B cell (primary cell): Measurements from ENCODE around the gene LRBA. TPM values are rescaled to one million over a fixed set of nuclear protein-coding genes. Genes with fewer than 3 reads are reported as not detected.
A peak's percentile ranks its signal among the peaks of the same experiment; 100 is the strongest.
"Not testable (repeated sequence)": the region's sequence is repeated elsewhere in the genome, so short reads cannot be mapped to it uniquely, and the experiment has no call there.

Experiments
- ATAC-seq: fragments of 200-7000 bp; cut with Tn5 transposase; one replicate; pipeline ENCODE4 v1.10.0; 2021; ENCODE audit warnings: low read depth, mild to moderate bottlenecking, moderate number of reproducible peaks, moderate library complexity
- CTCF ChIA-PET: fragments of 350-600 bp; sonication (Branson Sonifier 250); formaldehyde crosslinking; loops from one replicate; lab custom pipeline; 2021; ENCODE audit warnings: antibody characterized with exemption, inconsistent platforms; lab: Charles Lee
- POLR2A ChIA-PET: fragments of 350-600 bp; sonication (Branson Sonifier 250); formaldehyde crosslinking; loops from one replicate; lab custom pipeline; 2021; ENCODE audit warnings: antibody characterized with exemption; lab: Charles Lee
- DNase-seq: peaks from one replicate; pipeline ENCODE4 v3.0.0; 2013
- H2AFZ ChIP-seq: 2 replicates; pipeline ENCODE4 v1.6.1; 2012; ENCODE audit warnings: mild to moderate bottlenecking, low read depth, low read length; ENCODE audit not compliant: insufficient read depth, poor library complexity, severe bottlenecking
- H3K27ac ChIP-seq, 2 donors: 1 replicate in 1 of 2; 2 replicates in 1 of 2; pipeline ENCODE4 v1.5.1; 2012 to 2013; ENCODE audit warnings: low read length in 2 of 2, mild to moderate bottlenecking in 2 of 2, moderate library complexity in 1 of 2
- H3K27me3 ChIP-seq, 4 experiments: fragments of 200-600 bp in 1 of 4; sonication (generic) in 1 of 4; replicated peaks in 1 of 4; 1 replicate in 2 of 4; 2 replicates in 2 of 4; pipeline versions ENCODE4 v1.6.1 to v1.7.0; 2013 to 2016; ENCODE audit warnings: low read length in 3 of 4, mild to moderate bottlenecking in 2 of 4, mixed read lengths in 1 of 4, moderate library complexity in 1 of 4; ENCODE audit not compliant: insufficient read depth in 4 of 4, control insufficient read depth in 3 of 4; ENCODE audit errors: control extremely low read depth in 1 of 4
- H3K36me3 ChIP-seq, 2 experiments: replicated peaks in 1 of 2; 1 replicate in 1 of 2; 2 replicates in 1 of 2; pipeline versions ENCODE4 v1.6.1 to v1.7.1; 2013; ENCODE audit warnings: low read length in 1 of 2; ENCODE audit not compliant: insufficient read depth in 2 of 2, control insufficient read depth in 1 of 2; ENCODE audit errors: control extremely low read depth in 1 of 2, extremely low read depth in 1 of 2
- H3K4me1 ChIP-seq, 2 donors: fragments of 200-600 bp in 1 of 2; sonication (generic) in 1 of 2; 1 replicate in 1 of 2; 2 replicates in 1 of 2; pipeline versions ENCODE4 v1.5.1 to v1.6.1; 2013 to 2017; ENCODE audit warnings: low read length in 2 of 2; ENCODE audit not compliant: control insufficient read depth in 2 of 2, insufficient read depth in 2 of 2
- H3K4me2 ChIP-seq: replicated peaks from 2 replicates; pipeline ENCODE3; 2012; ENCODE audit warnings: mild to moderate bottlenecking, low read depth, low read length; ENCODE audit not compliant: poor library complexity, severe bottlenecking
- H3K4me3 ChIP-seq, 5 experiments: fragments of 200-600 bp in 1 of 5; sonication (generic) in 1 of 5; 1 replicate in 3 of 5; 2 replicates in 2 of 5; pipeline versions ENCODE4 v1.5.1 to v1.7.0; 2011 to 2016; ENCODE audit warnings: low read length in 4 of 5, mild to moderate bottlenecking in 4 of 5, low read depth in 2 of 5, control low read depth in 1 of 5, moderate library complexity in 1 of 5; ENCODE audit not compliant: insufficient read depth in 1 of 5; ENCODE audit errors: control extremely low read depth in 1 of 5, extremely low read depth in 1 of 5
- H3K79me2 ChIP-seq: fragments of 200-600 bp; sonication (generic); one replicate; pipeline ENCODE4 v1.6.0; 2016; ENCODE audit warnings: low read length; ENCODE audit not compliant: control insufficient read depth, insufficient read depth
- H3K9ac ChIP-seq: fragments of 200-600 bp; sonication (generic); 2 replicates; pipeline ENCODE4 v1.6.1; 2017; ENCODE audit warnings: mild to moderate bottlenecking, low read length, moderate library complexity
- H3K9me3 ChIP-seq, 3 donors: one replicate each; pipeline versions ENCODE4 v1.6.1 to v1.7.1; 2013; ENCODE audit warnings: low read length in 2 of 3; ENCODE audit not compliant: control insufficient read depth in 2 of 3, insufficient read depth in 1 of 3; ENCODE audit errors: control extremely low read depth in 1 of 3
- H4K20me1 ChIP-seq: 2 replicates; pipeline ENCODE4 v1.6.0; 2012; ENCODE audit warnings: mild to moderate bottlenecking, low read length; ENCODE audit not compliant: insufficient read depth, control insufficient read depth, poor library complexity, severe bottlenecking
- H3K27ac Mint-ChIP-seq: one replicate; pipeline ENCODE4 v1.8.0; 2021; ENCODE audit warnings: mixed read lengths
- H3K27me3 Mint-ChIP-seq: one replicate; pipeline ENCODE4 v1.8.0; 2021; ENCODE audit warnings: mixed read lengths
- H3K4me1 Mint-ChIP-seq: one replicate; pipeline ENCODE4 v1.8.0; 2021; ENCODE audit warnings: mixed read lengths
- H3K4me3 Mint-ChIP-seq: one replicate; pipeline ENCODE4 v1.8.0; 2021; ENCODE audit warnings: mixed read lengths
- H3K9me3 Mint-ChIP-seq: one replicate; pipeline ENCODE4 v1.8.0; 2022; ENCODE audit warnings: mixed read lengths; ENCODE audit not compliant: insufficient read depth
- CTCF ChIP-seq: fragments of 200-600 bp; IDR thresholded peaks from one replicate; pipeline ENCODE4 v1.8.0; 2022; ENCODE audit warnings: antibody characterized with exemption, mild to moderate bottlenecking
- EZH2 ChIP-seq: IDR thresholded peaks from 2 replicates; pipeline ENCODE4 v1.6.1; 2012; ENCODE audit warnings: borderline replicate concordance, low read depth, mild to moderate bottlenecking, moderate library complexity, low read length; ENCODE audit not compliant: insufficient read depth, poor library complexity, severe bottlenecking
- WGBS: methylation state at CpG from one replicate; pipeline ENCODE4 v1.1.5; 2013; ENCODE audit warnings: missing lambda C conversion rate; ENCODE audit not compliant: insufficient coverage; 5-methylcytosine and 5-hydroxymethylcytosine counted together
- intact Hi-C: fragments of 100-400 bp; cut with micrococcal nuclease; formaldehyde crosslinking; loops from one replicate; pipeline ENCODE4 v1.10.0; 2022
- polyA plus RNA-seq: library from polyadenylated mRNA; depleted of rRNA; stranded (reverse); fragments of >200 nt; gene quantifications from 2 replicates; pipeline ENCODE4 v1.2.3, GENCODE V29; 2012
- total RNA-seq, 2 donors: library from RNA; stranded (reverse); fragments of 120-200 nt in 1 of 2; gene quantifications; 1 replicate in 1 of 2; 2 replicates in 1 of 2; pipeline versions ENCODE4 v1.2.3 to v1.2.4, GENCODE V29; 2013 to 2022

Gene LRBA
- total and polyA plus RNA-seq, 2 donors (not counting 1 experiment from before 2014, with no cell fraction given) = 17.5 to 86.7 TPM

GRCh38 chr4:151031831-151032605 lies 16.9 kb upstream of the LRBA start:
- Histone ChIP-seq H3K9ac (no peak overlapping the region), H3K4me1 (peaks cover 4 to 6% of the 10 kb centered on the region in 2 donors), H3K4me2 (peak overlapping the region; percentile 53), H3K27ac (no peak overlapping the region), H4K20me1 (no peaks in the 10 kb centered on the region), H3K9me3 (no peaks in the 10 kb centered on the region), H3K27me3 (peaks cover 0 to 3% (median 1%) of the 10 kb centered on the region in 4 experiments), H3K79me2 (no peaks in the 10 kb centered on the region), H3K4me3 (no peak overlapping the region), H3K36me3 (no peaks in the 10 kb centered on the region), H2AFZ (peak overlapping the region; percentile 17)
- ChIA-PET CTCF (interaction anchor here (0.6 kb wide), 1 partner anchor 59 kb away, joined by 3 read pairs; no protein-coding TSS in a partner anchor), POLR2A (interaction anchor here (0.7 kb wide), 1 partner anchor 178 kb away, joined by 5 read pairs; no protein-coding TSS in a partner anchor)
- Mint-ChIP-seq H3K4me1 (peaks cover 6% of the 10 kb centered on the region), H3K27me3 (peaks cover 17% of the 10 kb centered on the region), H3K9me3 (no peaks in the 10 kb centered on the region), H3K4me3 (peak overlapping the region; percentile 38), H3K27ac (no peak overlapping the region)
- DNase-seq (no peak), ATAC-seq (no peak)
- WGBS = 57% methylated on average over 2 of the region's 12 CpGs
- intact Hi-C loops = no loop called here
- TF ChIP-seq EZH2 (no peak), CTCF (no peak)

- Mint-ChIP-seq H3K9me3 (no peaks in the 10 kb centered on the region), H3K27me3 (peaks cover 17% of the 10 kb centered on the region), H3K4me1 (peaks cover 6% of the 10 kb centered on the region), H3K4me3 (no peak overlapping the region), H3K27ac (no peak overlapping the region)
- Histone ChIP-seq H4K20me1 (no peaks in the 10 kb centered on the region), H3K36me3 (no peaks in the 10 kb centered on the region), H3K79me2 (no peaks in the 10 kb centered on the region), H3K9ac (no peak overlapping the region), H3K4me3 (no peak overlapping the region), H3K27ac (no peak overlapping the region), H2AFZ (no peak overlapping the region), H3K27me3 (peaks cover 0 to 3% (median 0%) of the 10 kb centered on the region in 4 experiments), H3K4me1 (peaks cover 4 to 6% of the 10 kb centered on the region in 2 donors), H3K4me2 (no peak overlapping the region), H3K9me3 (no peaks in the 10 kb centered on the region)
- DNase-seq (no peak), ATAC-seq (no peak)
- WGBS = 95% methylated on average over 3 of the region's 10 CpGs
- ChIA-PET CTCF (no interaction called here), POLR2A (no interaction called here)
- no peak for TF ChIP-seq EZH2
- TF ChIP-seq CTCF = no peak
- intact Hi-C loops = no loop called here
Measured at GRCh38 chr4:151029537-151029936, 14.5 kb upstream of the LRBA start.

DNA sequence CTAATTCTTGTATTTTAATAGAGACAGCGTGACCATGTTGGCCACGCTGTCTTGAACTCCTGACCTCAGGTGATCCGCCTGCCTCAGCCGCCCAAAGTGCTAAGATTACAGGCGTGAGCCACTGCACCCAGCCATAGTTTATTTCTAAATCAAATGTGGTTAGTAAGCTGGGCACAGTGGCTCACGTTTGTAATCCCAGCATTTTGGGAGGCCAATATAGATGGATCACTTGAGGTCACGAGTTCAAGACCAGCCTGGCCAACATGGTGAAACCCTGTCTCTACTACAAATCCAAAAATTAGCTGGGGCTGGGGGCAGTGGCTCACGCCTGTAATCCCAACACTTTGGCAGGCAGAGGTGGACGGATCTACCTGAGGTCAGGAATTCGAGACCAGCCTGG lies 13.9 kb upstream of the LRBA start:
- H3K4me3 Mint-ChIP-seq, H3K27ac Mint-ChIP-seq, intact Hi-C loops, H3K9me3 Mint-ChIP-seq, H3K27ac ChIP-seq, H3K36me3 ChIP-seq, H3K4me1 Mint-ChIP-seq, H3K9ac ChIP-seq, POLR2A ChIA-PET, H3K4me3 ChIP-seq, CTCF ChIA-PET, H4K20me1 ChIP-seq, H3K9me3 ChIP-seq, H2AFZ ChIP-seq, DNase-seq, H3K27me3 ChIP-seq, H3K4me1 ChIP-seq, H3K79me2 ChIP-seq, H3K4me2 ChIP-seq, ATAC-seq: not testable (repeated sequence)
- peaks cover 17% of the 10 kb centered on the region for H3K27me3 Mint-ChIP-seq
- 85% methylated on average over 9 of the region's 10 CpGs for WGBS
